ENCODE measurements around the gene CYP26B1. TPM values are rescaled to one million over a fixed set of nuclear protein-coding genes. Genes with fewer than 3 reads are reported as not detected.
A peak's percentile ranks its signal among the peaks of the same experiment; 100 is the strongest.

Gene CYP26B1
- total RNA-seq, 1 experiment from 2014 or later, result 0.05 TPM

DNA sequence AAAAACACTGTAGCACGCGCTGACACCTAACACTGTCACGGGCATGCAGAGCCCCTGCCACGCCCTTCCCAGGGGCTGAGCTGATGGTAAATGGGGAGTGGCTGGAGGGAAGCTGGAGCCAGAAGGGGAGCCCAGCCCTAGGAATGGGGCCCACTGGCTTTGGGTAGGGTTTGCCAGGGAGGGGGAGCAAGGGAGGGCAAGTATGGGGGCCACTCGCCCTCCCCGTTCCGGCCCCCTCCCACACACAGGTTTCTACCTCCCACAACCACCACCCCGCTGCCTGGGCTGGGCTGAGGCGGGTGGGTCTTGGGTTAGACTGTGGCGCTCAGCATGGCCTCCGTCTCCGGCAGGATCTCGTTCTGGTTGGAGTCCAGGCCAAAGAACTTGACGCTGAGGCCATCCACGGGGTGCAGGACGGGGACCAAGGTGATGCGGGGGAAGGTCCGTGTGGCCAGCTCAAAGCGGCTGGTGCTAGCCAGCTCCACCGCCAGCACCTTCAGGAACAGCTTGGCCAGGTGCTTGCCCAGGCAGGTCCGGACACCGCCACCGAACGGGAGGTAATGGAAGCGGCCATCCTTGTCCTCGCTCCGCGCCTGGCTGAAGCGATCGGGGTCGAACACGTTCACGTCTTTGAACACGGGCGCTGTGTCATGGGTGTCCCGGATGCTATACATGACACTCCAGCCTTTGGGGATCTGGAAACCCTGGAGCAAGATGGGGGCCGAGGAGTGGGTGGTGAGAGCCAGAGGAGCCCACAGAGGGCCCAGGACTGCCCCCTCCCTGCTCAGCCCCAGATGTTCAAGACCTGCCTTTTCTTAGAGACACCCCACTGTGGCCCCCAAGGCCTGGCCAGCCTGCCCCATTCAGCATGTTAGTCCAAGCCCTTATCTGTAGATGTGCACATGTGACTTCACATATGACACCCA, 15.5 kb downstream of the CYP26B1 start:
- DNase-seq (ENCODE audit: low read depth), result no peak

DNA sequence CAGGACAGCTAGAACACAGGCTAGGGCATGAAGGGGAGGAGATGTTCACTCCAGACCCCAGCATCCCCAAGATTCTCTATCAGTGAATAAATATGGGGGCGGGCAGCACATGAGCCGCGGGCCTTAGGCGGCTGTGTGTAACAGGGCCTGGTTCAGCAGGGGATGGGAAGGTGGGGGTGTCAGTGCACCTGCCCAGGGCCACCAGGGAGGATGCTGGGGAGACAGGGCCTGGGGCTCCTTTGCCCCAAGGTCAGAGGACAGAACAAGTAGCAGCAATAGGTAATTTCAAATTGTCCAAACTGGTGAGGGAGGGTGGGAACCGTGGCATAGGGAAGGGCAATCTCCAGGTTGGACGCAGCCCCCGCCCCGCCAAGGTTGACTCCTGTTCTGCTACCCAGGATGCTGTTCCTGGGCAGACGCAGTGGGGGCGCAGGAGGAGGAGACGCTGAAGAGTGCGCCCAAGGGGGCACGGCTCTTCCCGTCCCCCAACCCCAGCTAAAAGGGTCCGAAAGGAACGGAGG, 16.2 kb downstream of the CYP26B1 start:
- DNase-seq (ENCODE audit: low read depth), result no peak

DNA sequence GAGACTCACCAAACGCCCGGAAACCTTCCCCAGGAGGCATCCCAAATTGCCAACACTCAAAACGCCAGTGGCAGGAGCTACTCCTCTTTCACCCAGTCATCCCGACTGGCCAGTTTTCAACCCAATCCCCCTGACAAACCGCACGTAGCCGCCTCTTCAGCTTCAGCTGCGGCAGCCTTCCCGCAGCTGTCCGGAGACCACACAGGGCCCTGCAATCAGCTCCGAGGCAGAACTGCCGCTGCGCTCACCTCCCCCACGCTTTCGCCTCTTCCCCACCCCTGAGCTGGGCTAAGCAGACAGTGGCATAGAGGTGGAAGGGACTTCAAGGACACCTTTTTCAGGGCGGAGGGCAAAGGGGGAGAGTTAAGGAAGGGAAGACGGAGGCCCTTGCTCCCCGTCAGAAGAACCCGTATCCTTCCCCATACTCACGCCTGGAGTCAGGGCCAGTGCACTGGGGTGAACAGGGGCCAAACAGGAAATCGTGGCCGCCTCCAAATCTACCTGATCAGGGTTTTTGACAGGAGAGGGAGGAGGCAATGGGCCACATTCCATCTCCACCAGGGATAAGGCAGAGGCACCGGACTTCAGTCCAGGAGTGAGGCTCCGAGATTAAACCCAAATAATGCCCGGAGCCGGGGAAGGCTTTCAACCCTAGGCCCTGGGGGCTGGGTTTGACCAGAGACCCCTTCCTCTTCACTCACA, 16.9 kb downstream of the CYP26B1 start:
- no peak for DNase-seq (ENCODE audit: low read depth)

DNA sequence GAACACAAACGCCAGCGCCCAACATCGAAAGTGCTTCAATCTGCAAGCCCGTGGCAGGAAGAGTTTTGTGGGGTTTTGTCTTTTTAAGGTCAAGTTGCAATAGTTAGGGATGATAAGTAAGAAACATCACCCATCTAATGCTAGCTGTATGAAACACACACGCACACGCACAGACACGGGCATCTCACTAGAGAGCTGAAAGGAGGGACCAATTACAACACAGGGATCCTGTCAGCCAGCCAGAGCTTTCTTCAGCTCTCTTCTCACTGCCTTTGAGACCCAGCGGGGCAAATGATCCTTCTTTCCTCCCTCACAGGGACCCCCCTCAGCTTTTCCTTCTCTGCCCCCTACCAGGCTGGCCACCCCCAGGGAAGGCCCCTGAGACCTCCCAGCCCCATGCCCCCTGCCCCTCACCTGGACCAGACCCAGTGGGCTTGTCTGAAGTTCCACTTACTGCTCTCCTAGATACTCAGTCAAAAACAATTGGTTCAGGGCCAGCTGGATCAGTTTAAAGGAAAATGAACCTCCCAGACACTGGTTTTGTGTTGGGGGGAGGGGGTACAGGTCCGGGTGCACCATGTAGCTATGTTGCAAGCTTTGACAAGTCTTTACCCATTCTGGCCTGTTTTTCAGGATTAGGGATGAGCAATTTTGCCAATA, 17.9 kb downstream of the CYP26B1 start:
- no peak for DNase-seq (ENCODE audit: low read depth)

DNA sequence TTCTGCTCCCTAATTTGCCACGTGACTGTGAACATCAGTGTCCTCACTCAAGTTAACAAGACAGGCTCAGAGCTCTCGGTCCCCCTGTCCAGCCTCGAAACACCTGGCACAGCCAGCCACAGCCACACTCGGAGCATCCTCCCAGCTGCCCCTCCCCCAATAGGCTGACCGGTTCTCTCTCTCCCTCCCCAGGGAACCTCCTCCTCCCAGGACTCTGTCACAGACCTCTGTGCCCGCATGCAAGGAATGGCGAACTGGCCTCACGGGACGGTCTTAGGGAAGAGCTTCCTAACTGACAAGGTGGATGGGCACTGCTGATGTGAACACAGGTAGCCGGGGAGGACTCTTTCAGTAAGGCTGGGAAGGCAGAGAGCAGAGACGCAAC, 18.8 kb downstream of the CYP26B1 start:
- no peak for DNase-seq (ENCODE audit: low read depth)

DNA sequence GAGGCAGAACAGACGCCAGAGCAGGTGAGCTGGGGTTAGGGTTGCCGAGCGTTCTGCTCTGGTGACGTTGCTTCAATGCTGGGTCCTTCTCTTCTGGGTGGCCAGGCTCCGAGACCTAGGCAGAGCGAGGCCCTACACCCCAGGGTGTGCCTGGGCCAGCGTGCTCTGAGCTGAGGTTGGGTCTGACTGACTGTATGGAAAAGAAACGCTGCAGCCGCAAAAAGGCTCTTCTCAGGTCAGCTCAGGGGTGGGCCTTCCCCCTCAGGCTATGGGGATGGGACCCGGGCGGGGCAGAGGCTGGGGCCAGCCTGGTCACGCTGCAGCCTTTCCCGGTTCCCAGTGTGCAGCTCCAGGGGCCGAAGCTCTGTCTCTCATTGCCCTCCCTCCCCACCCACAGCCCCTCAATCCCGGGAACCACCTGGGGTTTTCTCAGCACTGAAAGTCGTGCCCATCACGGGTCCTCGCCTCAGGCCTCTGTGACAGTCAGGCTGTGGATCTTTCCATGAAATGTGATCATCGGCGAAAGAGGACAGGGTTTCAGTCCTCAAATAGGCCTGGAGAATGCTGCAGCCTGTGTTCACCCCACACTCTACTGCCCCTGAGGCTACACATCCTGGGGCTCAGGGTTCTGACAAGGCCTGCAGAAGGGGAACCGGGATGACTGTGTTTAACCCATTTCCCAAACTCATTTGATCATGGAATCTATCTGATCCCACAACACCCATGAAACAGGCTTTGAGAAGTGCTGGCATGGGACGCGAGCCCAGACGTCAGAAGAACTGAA, 19.4 kb downstream of the CYP26B1 start:
- DNase-seq (ENCODE audit: low read depth), result no peak

DNA sequence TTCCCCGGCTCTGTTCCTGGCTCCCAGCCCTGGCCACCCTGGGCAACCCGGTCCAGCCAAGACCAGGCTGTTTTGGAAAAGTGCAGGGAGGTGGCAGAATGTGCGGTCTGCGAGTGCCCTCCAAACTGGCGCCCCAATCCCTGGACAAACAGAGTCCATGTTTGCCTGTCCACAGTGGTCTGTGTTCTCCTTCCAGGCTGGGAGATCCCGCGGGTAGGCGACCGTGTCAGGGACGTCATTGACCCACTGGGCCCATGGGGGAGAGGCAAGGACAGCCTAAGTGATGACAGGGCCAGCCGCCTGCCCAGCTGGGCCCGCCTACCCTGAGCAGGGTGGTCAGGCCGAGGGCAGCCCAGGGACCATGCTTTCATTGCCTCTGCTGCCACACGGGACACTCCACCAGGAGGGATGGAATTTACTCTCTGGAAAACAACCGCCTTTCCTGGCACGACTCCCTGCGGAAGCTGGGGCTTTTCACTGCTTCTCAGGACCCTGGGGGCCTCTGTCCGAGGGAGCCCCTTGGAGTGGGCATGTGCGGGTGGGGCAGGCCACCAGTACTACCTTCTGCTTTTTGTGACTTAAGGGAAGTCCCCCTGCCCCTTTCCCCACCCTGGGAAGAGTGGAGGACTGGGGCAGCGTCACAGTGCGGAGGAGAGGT, 20.1 kb downstream of the CYP26B1 start:
- DNase-seq (ENCODE audit: low read depth), result no peak

DNA sequence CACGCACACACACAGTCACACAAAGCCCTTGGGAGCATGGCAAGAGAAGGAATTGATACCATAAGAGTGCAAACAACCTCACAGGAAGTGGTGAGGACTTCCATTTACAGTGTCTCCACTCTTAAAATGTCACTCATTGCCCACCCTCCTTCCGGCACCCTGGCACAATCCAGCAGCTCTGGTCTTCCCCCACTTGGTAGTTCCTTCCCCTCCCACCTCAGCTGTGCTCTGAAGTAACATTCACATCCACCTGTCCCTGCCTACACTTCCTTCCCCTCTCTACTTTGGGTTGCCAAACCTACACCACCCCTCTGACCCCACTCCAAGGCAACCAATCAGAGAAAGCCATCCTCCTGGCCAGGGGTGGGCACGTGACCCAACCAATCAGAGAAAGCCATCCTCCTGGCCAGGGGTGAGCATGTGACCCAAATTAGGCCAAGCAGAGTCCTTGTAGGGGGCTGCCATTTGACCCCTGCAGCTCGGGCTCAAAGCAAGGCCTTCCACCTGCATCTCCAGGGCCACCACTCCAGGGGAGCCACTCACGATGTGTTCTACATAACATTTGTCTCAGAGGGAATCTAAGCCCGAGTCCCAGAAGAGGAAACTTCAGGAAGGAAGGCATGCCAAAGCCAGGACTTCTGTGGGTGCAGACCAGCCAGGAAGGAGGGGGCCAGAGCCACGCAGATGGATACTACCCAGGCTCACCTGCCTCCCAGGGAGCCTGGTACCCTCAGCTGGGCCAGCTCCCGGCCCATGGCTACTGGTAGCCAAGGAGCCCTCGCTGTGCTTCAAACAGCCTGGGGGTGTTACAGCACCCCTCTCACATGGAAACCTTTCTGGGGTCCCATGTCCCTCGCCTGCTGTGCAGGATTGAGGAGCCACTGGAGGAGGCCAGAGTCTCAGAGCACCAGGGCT, 21.2 kb downstream of the CYP26B1 start:
- DNase-seq (ENCODE audit: low read depth), result no peak

DNA sequence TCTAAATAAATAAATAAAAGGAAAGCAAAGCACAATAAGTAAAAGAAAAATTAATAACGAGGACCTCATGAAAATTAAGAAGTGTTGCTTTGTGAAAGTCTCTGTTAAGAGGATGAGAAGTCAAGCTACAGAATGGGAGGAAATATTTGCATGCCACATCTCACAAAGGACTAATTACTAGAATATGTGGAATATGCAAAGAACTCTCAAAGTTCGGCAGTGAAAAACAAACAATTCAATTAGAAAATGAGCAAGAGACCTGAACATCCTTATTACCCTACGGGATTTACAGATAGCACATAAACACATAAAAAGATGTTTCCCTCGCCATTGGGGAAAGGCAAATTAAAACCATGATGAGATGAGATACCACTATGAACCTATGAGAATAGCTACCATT, 23.3 kb downstream of the CYP26B1 start:
- no peak for DNase-seq (ENCODE audit: low read depth)

DNA sequence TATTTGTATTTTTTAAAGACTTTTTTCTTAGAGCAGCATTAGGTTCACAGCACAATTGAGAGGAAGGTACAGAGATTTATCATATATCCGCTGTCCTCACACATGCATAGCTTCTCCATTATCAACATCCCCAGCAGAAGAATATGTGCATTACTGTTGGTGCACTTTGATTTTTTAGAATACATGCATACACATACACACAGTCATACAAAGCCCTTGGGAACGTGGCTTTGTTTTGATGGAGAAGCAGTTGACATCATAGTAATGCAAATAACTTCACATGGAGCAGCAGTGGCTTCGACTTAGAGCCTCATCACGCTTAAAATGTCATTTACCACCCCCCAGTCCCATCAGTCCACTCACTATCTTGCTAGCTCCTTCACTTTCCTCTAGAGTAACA, 26.5 kb downstream of the CYP26B1 start:
- DNase-seq (ENCODE audit: low read depth), result no peak

DNA sequence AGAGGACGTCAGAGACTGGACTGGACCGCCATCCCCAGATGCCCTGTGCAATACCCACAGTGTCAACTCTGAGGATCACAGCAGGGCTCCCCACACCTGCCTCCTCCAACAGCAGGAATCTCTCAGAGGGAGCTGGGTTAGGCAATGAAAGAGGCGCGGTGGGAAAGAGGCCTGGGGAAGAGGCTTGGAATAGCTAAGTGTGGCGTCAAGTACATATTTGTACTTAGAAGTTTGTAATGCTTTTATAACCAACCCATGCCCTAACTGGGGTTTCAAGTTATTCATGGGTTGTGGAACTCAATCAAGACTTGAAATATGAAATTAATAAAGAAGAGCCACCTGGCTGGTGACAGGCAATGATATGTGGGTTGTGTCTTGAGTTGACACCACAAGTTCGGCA, 28.7 kb downstream of the CYP26B1 start:
- DNase-seq (ENCODE audit: low read depth), result no peak

DNA sequence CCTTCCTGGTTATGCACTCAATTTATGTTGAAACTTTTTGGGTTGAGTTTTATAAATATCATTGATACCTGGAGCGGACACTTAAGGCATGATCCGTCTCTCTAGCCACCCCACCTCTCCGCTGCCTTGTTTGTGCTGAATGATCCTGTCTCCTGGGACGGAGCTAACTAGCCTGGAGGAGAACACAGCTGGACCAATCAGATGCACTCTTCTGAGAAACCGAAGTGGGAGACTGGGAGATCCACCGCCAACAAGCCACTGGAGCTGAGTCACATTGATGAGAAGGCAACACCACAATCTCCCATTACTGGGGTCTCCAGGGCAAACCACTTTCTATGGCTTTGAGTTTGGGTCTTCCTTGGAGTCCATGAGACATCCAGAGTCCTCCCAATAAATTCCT, 29.3 kb downstream of the CYP26B1 start:
- no peak for DNase-seq (ENCODE audit: low read depth)

DNA sequence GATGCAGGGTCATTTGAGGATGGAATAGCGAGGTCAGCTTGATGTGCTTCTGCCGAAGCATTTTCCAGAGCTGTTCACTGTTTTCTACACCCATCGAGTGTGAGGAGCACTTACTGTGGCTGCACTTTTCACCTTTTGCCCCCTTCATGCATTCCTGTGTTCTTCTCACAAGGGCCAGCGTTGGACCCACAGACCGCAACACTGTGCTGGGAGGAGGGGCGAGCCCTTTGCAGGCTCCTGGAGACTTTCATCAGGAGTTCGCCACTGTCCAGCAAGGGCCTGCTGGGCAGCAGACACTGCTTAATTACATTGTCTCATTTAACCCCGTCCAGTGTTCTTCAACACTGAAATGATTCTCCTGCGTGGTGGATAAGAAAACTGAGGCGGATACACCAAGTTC, 29.9 kb downstream of the CYP26B1 start:
- no peak for DNase-seq (ENCODE audit: low read depth)

DNA sequence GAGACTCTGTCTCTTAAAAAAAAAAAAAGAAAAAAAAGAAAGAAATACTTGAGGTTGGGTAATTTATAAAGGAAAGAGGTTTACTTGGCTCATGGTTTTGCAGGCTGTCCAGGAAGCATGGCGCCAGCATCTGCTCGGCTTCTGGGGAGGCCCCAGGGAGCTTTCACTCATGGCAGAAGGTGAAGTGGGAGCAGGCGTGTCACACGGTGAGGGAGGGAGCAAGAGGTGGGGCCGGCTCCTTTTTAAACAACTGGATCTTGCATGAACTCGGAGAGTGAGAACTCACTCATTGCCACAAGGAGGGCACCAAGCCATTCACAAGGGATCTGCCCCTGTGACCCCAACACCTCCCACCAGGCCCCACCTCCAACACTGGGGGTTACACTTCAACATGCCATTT, 30.6 kb downstream of the CYP26B1 start:
- no peak for DNase-seq (ENCODE audit: low read depth)

DNA sequence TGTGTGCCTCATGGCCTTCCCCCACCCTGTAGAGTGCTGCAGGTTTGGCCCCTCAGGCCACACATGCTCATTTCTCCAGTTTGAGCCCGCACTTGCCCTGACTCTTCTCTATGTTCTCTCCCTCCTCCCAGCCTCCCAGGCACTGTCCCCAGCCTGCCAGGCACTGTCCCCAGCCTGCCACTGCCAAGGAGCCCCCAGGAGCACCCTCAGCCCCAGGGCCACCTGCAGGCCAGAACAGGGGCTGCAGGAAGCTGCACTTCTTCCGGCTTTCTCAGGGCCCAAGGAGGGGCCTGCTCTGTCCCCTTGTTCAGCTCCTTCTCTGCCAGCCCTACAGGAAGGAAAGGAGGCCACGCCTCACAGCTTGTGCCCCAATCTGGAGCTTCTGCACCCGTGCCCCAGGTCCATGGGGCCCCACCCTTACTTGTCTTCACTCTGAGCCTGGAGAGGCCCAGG, 31.6 kb downstream of the CYP26B1 start:
- DNase-seq (ENCODE audit: low read depth), result no peak

DNA sequence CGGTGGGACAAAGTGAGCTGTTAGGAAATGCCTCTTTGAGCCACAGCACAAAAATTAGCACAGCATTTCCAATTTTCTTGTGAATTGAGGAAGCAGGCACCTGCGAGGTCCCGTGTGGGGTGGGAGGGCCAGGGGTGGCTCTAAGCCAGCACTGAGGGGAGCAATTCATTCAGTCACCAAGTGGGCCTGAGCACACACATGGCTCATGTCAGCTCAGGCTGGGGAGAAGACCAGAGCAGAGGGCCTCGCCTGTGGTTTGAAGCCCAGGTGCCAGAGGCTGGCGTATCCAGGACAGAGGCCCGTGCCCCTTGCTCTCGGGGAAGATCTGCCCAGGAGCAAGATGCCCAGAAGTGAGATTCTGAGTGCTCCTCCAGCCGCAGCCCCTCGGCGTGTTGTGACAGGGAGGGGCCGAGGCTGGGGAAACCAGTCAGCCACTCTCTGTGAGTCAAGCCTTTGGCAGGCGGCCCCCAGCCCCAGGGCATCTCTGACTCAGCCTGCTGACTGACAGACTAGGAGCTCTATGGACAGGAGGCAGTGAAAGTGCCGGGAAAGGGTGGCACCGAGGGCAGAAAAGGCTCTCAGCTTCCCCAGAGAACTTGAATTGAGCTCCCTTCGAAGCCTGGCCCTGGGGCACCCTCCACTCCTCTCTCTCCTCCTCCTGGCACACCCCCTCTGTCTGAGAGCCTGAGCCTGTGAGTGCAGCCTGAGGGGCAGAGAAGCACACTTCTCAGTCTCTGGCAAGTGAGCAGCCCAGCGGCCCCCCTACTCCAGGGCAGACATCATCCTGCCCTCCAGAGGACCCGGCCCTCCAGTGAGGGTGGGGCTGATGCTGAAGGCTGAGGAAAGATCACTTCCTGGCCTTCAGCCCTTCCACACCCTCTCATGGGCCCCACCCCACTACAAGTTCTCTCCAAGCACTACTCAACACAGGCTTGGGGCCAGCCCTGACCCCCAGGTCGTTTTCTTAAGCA, 32.3 kb downstream of the CYP26B1 start:
- DNase-seq (ENCODE audit: low read depth), result peak; percentile 98

DNA sequence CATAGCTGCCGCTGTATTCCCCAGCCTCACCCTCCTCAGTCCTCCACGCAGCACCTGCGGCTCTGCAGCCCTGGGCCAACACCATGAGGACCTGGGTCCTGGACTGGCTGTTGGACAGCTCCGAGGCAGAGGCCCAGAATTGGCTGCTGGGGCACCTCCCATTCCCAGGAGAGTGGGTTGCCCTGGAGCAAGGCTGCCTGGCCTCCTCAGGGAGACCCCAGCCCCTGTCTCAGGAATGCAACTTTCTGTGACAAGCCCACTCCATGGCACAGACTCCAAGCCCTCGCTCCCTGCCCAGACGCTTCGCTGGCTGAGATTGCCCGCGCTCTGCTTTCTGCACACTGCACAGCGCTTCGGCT, 33.0 kb downstream of the CYP26B1 start:
- DNase-seq (ENCODE audit: low read depth), result no peak
